Activated T-cell treated with anti-CD3 and anti-CD28 coated beads, Interleukin-2, amount 50 U/mL, for 4 hours (primary cell): ENCODE data around the gene RCE1. TPM values are rescaled to one million over a fixed set of nuclear protein-coding genes. Genes with fewer than 3 reads are reported as not detected.

Source experiments
- ATAC-seq, 2 donors: fragments of 200-7000 bp; cut with Tn5 transposase; one replicate each; pipeline ENCODE4 v1.10.0; 2021
- DNase-seq: peaks from one replicate; pipeline ENCODE4 v3.0.0-alpha.2; 2020
- H3K27me3 Mint-ChIP-seq: one replicate; pipeline ENCODE4 v1.8.0; 2021; ENCODE audit warnings: low read depth, mixed read lengths
- H3K36me3 Mint-ChIP-seq: one replicate; pipeline ENCODE4 v1.8.0; 2022; ENCODE audit warnings: mixed read lengths; ENCODE audit not compliant: insufficient read depth
- H3K4me1 Mint-ChIP-seq: one replicate; pipeline ENCODE4 v1.8.0; 2021; ENCODE audit warnings: low read depth, mixed read lengths
- H3K4me3 Mint-ChIP-seq: one replicate; pipeline ENCODE4 v1.8.0; 2021; ENCODE audit warnings: mild to moderate bottlenecking, moderate library complexity, mixed read lengths
- H3K9me3 Mint-ChIP-seq: one replicate; pipeline ENCODE4 v1.8.0; 2021; ENCODE audit warnings: mixed read lengths
- total RNA-seq, 3 donors: library from RNA; stranded (reverse); gene quantifications; one replicate each; pipeline ENCODE4 v1.2.1, GENCODE V29; 2021

Gene RCE1
- total RNA-seq, 3 donors from 2014 or later: 42.7 to 45.0 (median 43.5) TPM

GRCh38 chr11:66858186-66858938 lies 15.1 kb downstream of the RCE1 start:
- ATAC-seq (no peak), DNase-seq (no peak)
- Mint-ChIP-seq H3K27me3 (no peaks in the 10 kb centered on the region), H3K4me1 (peaks cover 5% of the 10 kb centered on the region), H3K36me3 (no peaks in the 10 kb centered on the region), H3K4me3 (peak overlapping the region; percentile 77), H3K9me3 (no peaks in the 10 kb centered on the region)

GRCh38 chr11:66858939-66859685 lies 15.9 kb downstream of the RCE1 start:
- Mint-ChIP-seq H3K36me3 (no peaks in the 10 kb centered on the region), H3K27me3 (no peaks in the 10 kb centered on the region), H3K4me3 (no peak overlapping the region), H3K9me3 (no peaks in the 10 kb centered on the region), H3K4me1 (peaks cover 5% of the 10 kb centered on the region)
- DNase-seq (no peak), ATAC-seq (no peak)

GRCh38 chr11:66859686-66860448 lies 16.6 kb downstream of the RCE1 start:
- DNase-seq (no peak), ATAC-seq (no peak)
- Mint-ChIP-seq H3K4me3 (no peak overlapping the region), H3K9me3 (no peaks in the 10 kb centered on the region), H3K36me3 (no peaks in the 10 kb centered on the region), H3K27me3 (no peaks in the 10 kb centered on the region), H3K4me1 (peaks cover 5% of the 10 kb centered on the region)

GRCh38 chr11:66860449-66860831 lies 17.2 kb downstream of the RCE1 start:
- H3K27me3 Mint-ChIP-seq: no peaks in the 10 kb centered on the region
- no peak overlapping the region for H3K4me3 Mint-ChIP-seq
- no peaks in the 10 kb centered on the region for H3K9me3 Mint-ChIP-seq
- H3K36me3 Mint-ChIP-seq: no peaks in the 10 kb centered on the region
- DNase-seq (no peak), ATAC-seq (no peak)
- H3K4me1 Mint-ChIP-seq: peaks cover 4% of the 10 kb centered on the region

GRCh38 chr11:66861038-66861773 lies 18.0 kb downstream of the RCE1 start:
- ATAC-seq: no peak
- Mint-ChIP-seq H3K4me1 (no peaks in the 10 kb centered on the region), H3K36me3 (no peaks in the 10 kb centered on the region), H3K9me3 (no peaks in the 10 kb centered on the region), H3K27me3 (no peaks in the 10 kb centered on the region), H3K4me3 (no peak overlapping the region)
- no peak for DNase-seq

- Mint-ChIP-seq H3K27me3 (no peaks in the 10 kb centered on the region), H3K9me3 (no peaks in the 10 kb centered on the region), H3K36me3 (no peaks in the 10 kb centered on the region), H3K4me3 (no peak overlapping the region), H3K4me1 (no peaks in the 10 kb centered on the region)
- DNase-seq (no peak), ATAC-seq (no peak)
These were observed 18.7 kb downstream of the RCE1 start for GRCh38 chr11:66861774-66862558.

GRCh38 chr11:66862559-66863037 lies 19.4 kb downstream of the RCE1 start:
- ATAC-seq: no peak
- DNase-seq: no peak
- Mint-ChIP-seq H3K27me3 (no peaks in the 10 kb centered on the region), H3K4me1 (no peaks in the 10 kb centered on the region), H3K36me3 (no peaks in the 10 kb centered on the region), H3K4me3 (no peak overlapping the region), H3K9me3 (no peaks in the 10 kb centered on the region)

GRCh38 chr11:66863428-66864125 lies 20.3 kb downstream of the RCE1 start:
- no peak for ATAC-seq

GRCh38 chr11:66864172-66864901 lies 21.1 kb downstream of the RCE1 start:
- Mint-ChIP-seq H3K4me1 (peaks cover 7% of the 10 kb centered on the region), H3K36me3 (no peaks in the 10 kb centered on the region), H3K4me3 (no peak overlapping the region), H3K9me3 (no peaks in the 10 kb centered on the region), H3K27me3 (no peaks in the 10 kb centered on the region)
- DNase-seq (no peak), ATAC-seq (no peak)

More at GRCh38 chr11:66863428-66864125, 20.3 kb downstream of the RCE1 start:
- no peaks in the 10 kb centered on the region for H3K9me3 Mint-ChIP-seq
- peaks cover 1% of the 10 kb centered on the region for H3K4me1 Mint-ChIP-seq
- no peak overlapping the region for H3K4me3 Mint-ChIP-seq
- no peaks in the 10 kb centered on the region for H3K27me3 Mint-ChIP-seq
- H3K36me3 Mint-ChIP-seq: no peaks in the 10 kb centered on the region
- no peak for DNase-seq

GRCh38 chr11:66864924-66865697 lies 21.9 kb downstream of the RCE1 start:
- H3K4me1 Mint-ChIP-seq: peaks cover 8% of the 10 kb centered on the region
- no peaks in the 10 kb centered on the region for H3K9me3 Mint-ChIP-seq
- H3K4me3 Mint-ChIP-seq: no peak overlapping the region

GRCh38 chr11:66866007-66866406 lies 22.8 kb downstream of the RCE1 start:
- DNase-seq: no peak
- Mint-ChIP-seq H3K4me1 (peaks cover 8% of the 10 kb centered on the region), H3K4me3 (no peak overlapping the region), H3K9me3 (no peaks in the 10 kb centered on the region), H3K27me3 (no peaks in the 10 kb centered on the region), H3K36me3 (no peaks in the 10 kb centered on the region)
- ATAC-seq: no peak

More at GRCh38 chr11:66864924-66865697, 21.9 kb downstream of the RCE1 start:
- no peaks in the 10 kb centered on the region for H3K36me3 Mint-ChIP-seq
- no peaks in the 10 kb centered on the region for H3K27me3 Mint-ChIP-seq
- DNase-seq (no peak), ATAC-seq (no peak)

- H3K27me3 Mint-ChIP-seq: no peaks in the 10 kb centered on the region
- DNase-seq (no peak), ATAC-seq (no peak)
- no peaks in the 10 kb centered on the region for H3K36me3 Mint-ChIP-seq
- H3K4me1 Mint-ChIP-seq: peaks cover 8% of the 10 kb centered on the region
- H3K4me3 Mint-ChIP-seq: no peak overlapping the region
- no peaks in the 10 kb centered on the region for H3K9me3 Mint-ChIP-seq
These were observed 23.3 kb downstream of the RCE1 start for GRCh38 chr11:66866511-66866986.
